HepG2 (cell line): Measurements from ENCODE around the gene ZNRF3. TPM values are rescaled to one million over a fixed set of nuclear protein-coding genes. Genes with fewer than 3 reads are reported as not detected.
A peak's percentile ranks its signal among the peaks of the same experiment; 100 is the strongest.

Experiments used
- AHR ChIP-seq: IDR thresholded peaks from 2 replicates; pipeline ENCODE4 v1.6.1; 2018; ENCODE audit warnings: missing genetic modification reagents, missing compliant biosample characterization
- BRF2 ChIP-seq: sonication (generic); formaldehyde crosslinking; IDR thresholded peaks from 2 replicates; pipeline ENCODE4 v1.8.1; 2022; ENCODE audit warnings: mild to moderate bottlenecking, missing genetic modification reagents
- CBX5 ChIP-seq: sonication (generic); formaldehyde crosslinking; IDR thresholded peaks from 2 replicates; pipeline ENCODE4 v1.4.0; 2020; ENCODE audit warnings: missing genetic modification reagents, borderline replicate concordance
- CENPBD1 ChIP-seq: sonication (generic); formaldehyde crosslinking; IDR thresholded peaks from 2 replicates; pipeline ENCODE4 v1.8.0; 2022; ENCODE audit warnings: missing genetic modification reagents, low read depth, mild to moderate bottlenecking, borderline replicate concordance
- KDM1A ChIP-seq: IDR thresholded peaks from 2 replicates; pipeline ENCODE4 v1.6.1; 2016; ENCODE audit warnings: missing compliant biosample characterization
- NR2C2 ChIP-seq: sonication (generic); formaldehyde crosslinking; IDR thresholded peaks from 2 replicates; pipeline ENCODE4 v1.4.0; 2020; ENCODE audit warnings: missing genetic modification reagents, mild to moderate bottlenecking, moderate library complexity, borderline replicate concordance
- PRDM15 ChIP-seq: sonication (generic); formaldehyde crosslinking; IDR thresholded peaks from 2 replicates; pipeline ENCODE4 v1.4.0; 2020; ENCODE audit warnings: missing genetic modification reagents
- SALL1 ChIP-seq: sonication (generic); formaldehyde crosslinking; IDR thresholded peaks from 2 replicates; pipeline ENCODE4 v1.8.0; 2022; ENCODE audit warnings: mild to moderate bottlenecking, missing genetic modification reagents
- UBTF ChIP-seq: sonication (generic); formaldehyde crosslinking; IDR thresholded peaks from 2 replicates; pipeline ENCODE4 v1.4.0; 2020; ENCODE audit warnings: mild to moderate bottlenecking, missing genetic modification reagents
- ZNF337 ChIP-seq: sonication (generic); formaldehyde crosslinking; IDR thresholded peaks from 2 replicates; pipeline ENCODE4 v1.5.1; 2020; ENCODE audit warnings: missing genetic modification reagents, low read depth, mild to moderate bottlenecking, borderline replicate concordance
- polyA plus RNA-seq, 8 experiments: library from polyadenylated mRNA; depleted of rRNA in 3 of 8; stranded (reverse) in 7 of 8; unstranded in 1 of 8; fragments of >200 nt; fragmentation: Illumina TruSeq in 4 of 8; extraction: Trizol in 4 of 8; gene quantifications; 2 replicates each; pipeline versions ENCODE4 v1.2.1 to v1.2.3, GENCODE V29; 2011 to 2016; ENCODE audit warnings: low read depth in 4 of 8, missing spikeins in 1 of 8, mixed read lengths in 1 of 8; ENCODE audit not compliant: insufficient read depth in 1 of 8
- total RNA-seq, 5 experiments: library from RNA; depleted of rRNA; stranded (reverse); fragments of >200 nt; fragmentation: Illumina TruSeq; extraction: Trizol; gene quantifications; 2 replicates each; pipeline ENCODE4 v1.2.3, GENCODE V29; 2016; ENCODE audit warnings: low read depth in 1 of 5
- TF ChIP-seq, protein P1 (sequence below): sonication (generic); formaldehyde crosslinking; IDR thresholded peaks from 2 replicates; pipeline ENCODE4 v1.4.0; 2020; ENCODE audit warnings: missing genetic modification reagents
- TF ChIP-seq, protein P2 (sequence below): sonication (generic); formaldehyde crosslinking; IDR thresholded peaks from 2 replicates; pipeline ENCODE4 v1.5.0; 2020; ENCODE audit warnings: mild to moderate bottlenecking, missing genetic modification reagents

ZNRF3 gene
- total and polyA plus RNA-seq, 2 of the 13 experiments (the other 11 are each of a cell fraction or from before 2014, with no cell fraction given): 20.3 to 36.7 TPM

- TF ChIP-seq, protein P1, sequence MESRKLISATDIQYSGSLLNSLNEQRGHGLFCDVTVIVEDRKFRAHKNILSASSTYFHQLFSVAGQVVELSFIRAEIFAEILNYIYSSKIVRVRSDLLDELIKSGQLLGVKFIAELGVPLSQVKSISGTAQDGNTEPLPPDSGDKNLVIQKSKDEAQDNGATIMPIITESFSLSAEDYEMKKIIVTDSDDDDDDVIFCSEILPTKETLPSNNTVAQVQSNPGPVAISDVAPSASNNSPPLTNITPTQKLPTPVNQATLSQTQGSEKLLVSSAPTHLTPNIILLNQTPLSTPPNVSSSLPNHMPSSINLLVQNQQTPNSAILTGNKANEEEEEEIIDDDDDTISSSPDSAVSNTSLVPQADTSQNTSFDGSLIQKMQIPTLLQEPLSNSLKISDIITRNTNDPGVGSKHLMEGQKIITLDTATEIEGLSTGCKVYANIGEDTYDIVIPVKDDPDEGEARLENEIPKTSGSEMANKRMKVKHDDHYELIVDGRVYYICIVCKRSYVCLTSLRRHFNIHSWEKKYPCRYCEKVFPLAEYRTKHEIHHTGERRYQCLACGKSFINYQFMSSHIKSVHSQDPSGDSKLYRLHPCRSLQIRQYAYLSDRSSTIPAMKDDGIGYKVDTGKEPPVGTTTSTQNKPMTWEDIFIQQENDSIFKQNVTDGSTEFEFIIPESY (CRISPR knock-in tag): no peak
- peak; percentile 88 for TF ChIP-seq PRDM15 (CRISPR knock-in tag)
- TF ChIP-seq ZNF337 (CRISPR knock-in tag): no peak
- no peak for TF ChIP-seq SALL1 (CRISPR knock-in tag)
- TF ChIP-seq CENPBD1 (CRISPR knock-in tag): no peak
- 0 out of 2 replicates have a peak, but pooled peaks have one; percentile 28 for TF ChIP-seq NR2C2
- TF ChIP-seq UBTF: peak; percentile 35; the same call in 1 of the 2 replicates
- TF ChIP-seq CBX5: peak; percentile 30; the same call in 1 of the 2 replicates
- TF ChIP-seq, protein P2, sequence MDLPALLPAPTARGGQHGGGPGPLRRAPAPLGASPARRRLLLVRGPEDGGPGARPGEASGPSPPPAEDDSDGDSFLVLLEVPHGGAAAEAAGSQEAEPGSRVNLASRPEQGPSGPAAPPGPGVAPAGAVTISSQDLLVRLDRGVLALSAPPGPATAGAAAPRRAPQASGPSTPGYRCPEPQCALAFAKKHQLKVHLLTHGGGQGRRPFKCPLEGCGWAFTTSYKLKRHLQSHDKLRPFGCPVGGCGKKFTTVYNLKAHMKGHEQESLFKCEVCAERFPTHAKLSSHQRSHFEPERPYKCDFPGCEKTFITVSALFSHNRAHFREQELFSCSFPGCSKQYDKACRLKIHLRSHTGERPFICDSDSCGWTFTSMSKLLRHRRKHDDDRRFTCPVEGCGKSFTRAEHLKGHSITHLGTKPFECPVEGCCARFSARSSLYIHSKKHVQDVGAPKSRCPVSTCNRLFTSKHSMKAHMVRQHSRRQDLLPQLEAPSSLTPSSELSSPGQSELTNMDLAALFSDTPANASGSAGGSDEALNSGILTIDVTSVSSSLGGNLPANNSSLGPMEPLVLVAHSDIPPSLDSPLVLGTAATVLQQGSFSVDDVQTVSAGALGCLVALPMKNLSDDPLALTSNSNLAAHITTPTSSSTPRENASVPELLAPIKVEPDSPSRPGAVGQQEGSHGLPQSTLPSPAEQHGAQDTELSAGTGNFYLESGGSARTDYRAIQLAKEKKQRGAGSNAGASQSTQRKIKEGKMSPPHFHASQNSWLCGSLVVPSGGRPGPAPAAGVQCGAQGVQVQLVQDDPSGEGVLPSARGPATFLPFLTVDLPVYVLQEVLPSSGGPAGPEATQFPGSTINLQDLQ (CRISPR knock-in tag): no peak
- no peak for TF ChIP-seq KDM1A (CRISPR knock-in tag)
- no peak for TF ChIP-seq BRF2
- no peak for TF ChIP-seq AHR (CRISPR knock-in tag)
Observed at GRCh38 chr22:29074276-29074772, 191.0 kb downstream of the ZNRF3 start (continued).
